Liver (tissue), 3 donors: ENCODE results near the gene EOMES.

Experiments
- CTCF ChIP-seq: fragments of 150-350 bp; IDR thresholded peaks from 2 replicates; pipeline ENCODE4 v1.5.1; 2017; ENCODE audit warnings: improper control_type of control experiment, low read depth, low read length; ENCODE audit not compliant: missing input control
- EGR1 ChIP-seq, 2 donors: IDR thresholded peaks; 2 replicates each; pipeline ENCODE4 v1.6.1; 2016 to 2018; ENCODE audit warnings: antibody characterized with exemption in 2 of 2, low read depth in 2 of 2
- GABPA ChIP-seq, 2 donors: IDR thresholded peaks in 1 of 2; conservative IDR thresholded peaks in 1 of 2; 2 replicates each; pipeline ENCODE4 v1.6.1; 2016; ENCODE audit warnings: antibody characterized with exemption in 2 of 2, mild to moderate bottlenecking in 1 of 2, moderate library complexity in 1 of 2
- HNF4G ChIP-seq: IDR thresholded peaks from 2 replicates; pipeline ENCODE4 v1.6.1; 2016; ENCODE audit warnings: antibody characterized with exemption
- JUND ChIP-seq, 2 donors: IDR thresholded peaks; 2 replicates each; pipeline ENCODE4 v1.6.1; 2016; ENCODE audit warnings: antibody characterized with exemption in 2 of 2
- REST ChIP-seq: IDR thresholded peaks from 2 replicates; pipeline ENCODE4 v1.6.1; 2016; ENCODE audit warnings: antibody characterized with exemption, mild to moderate bottlenecking
- RXRA ChIP-seq, 2 donors: IDR thresholded peaks; 2 replicates each; pipeline ENCODE4 v1.6.1; 2017 to 2018; ENCODE audit warnings: antibody characterized with exemption in 2 of 2, mild to moderate bottlenecking in 1 of 2
- SP1 ChIP-seq: IDR thresholded peaks from 2 replicates; pipeline ENCODE4 v1.6.1; 2018; ENCODE audit warnings: antibody characterized with exemption, mild to moderate bottlenecking
- TAF1 ChIP-seq: conservative IDR thresholded peaks from 2 replicates; pipeline ENCODE4 v1.6.1; 2016; ENCODE audit warnings: antibody characterized with exemption, mild to moderate bottlenecking
- YY1 ChIP-seq: IDR thresholded peaks from 2 replicates; pipeline ENCODE4 v1.6.1; 2016; ENCODE audit warnings: antibody characterized with exemption, mild to moderate bottlenecking
- TF ChIP-seq, protein P1 (sequence below): IDR thresholded peaks from 2 replicates; pipeline ENCODE4 v1.6.1; 2016; ENCODE audit warnings: antibody characterized with exemption
- donor health status: healthy.
- donor health status: healthy.

DNA sequence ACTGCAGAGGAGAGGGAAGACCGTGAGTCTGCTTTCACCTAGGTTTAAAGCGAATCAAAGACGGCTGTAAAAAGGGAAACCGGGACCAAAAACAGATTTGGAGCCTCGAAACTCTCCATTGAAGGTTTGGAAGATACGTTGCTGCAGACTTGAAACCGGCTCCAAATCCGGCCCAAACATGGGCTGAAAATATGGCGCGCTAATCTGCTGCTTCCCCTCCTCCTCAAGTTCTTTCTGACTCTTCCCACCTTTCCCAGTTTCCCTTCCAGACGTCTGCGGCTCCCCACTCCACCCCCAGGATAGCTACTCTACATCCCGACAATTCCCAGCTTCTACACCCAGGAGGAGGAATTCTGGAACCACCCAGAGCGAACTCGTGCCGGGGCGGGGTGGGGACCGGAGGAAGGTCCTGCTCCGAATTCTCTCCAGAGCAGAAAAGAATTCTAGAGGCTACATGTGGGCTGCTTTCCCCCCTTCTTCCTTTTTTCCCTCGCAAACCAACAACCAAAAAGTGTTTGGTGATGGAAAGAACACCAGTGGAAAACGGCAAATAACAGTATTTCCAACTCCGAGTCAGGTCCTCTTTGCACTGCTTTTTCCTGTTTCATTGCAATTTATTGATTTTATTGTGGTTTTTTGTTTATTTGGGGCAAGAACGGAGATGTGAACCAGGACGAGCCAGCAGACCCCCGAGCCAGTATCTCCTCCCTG lies 8.5 kb downstream of the EOMES start:
- TF ChIP-seq CTCF: no peak
- TF ChIP-seq JUND (IDR thresholded peaks at IDR 0.05): no peak
- no peak for TF ChIP-seq HNF4G
- TF ChIP-seq TAF1: no peak
- TF ChIP-seq RXRA (IDR thresholded peaks at IDR 0.05): no peak
- no peak for TF ChIP-seq EGR1 (IDR thresholded peaks at IDR 0.05; ENCODE audit: low read depth in 2 of 2)
- TF ChIP-seq, protein P1, sequence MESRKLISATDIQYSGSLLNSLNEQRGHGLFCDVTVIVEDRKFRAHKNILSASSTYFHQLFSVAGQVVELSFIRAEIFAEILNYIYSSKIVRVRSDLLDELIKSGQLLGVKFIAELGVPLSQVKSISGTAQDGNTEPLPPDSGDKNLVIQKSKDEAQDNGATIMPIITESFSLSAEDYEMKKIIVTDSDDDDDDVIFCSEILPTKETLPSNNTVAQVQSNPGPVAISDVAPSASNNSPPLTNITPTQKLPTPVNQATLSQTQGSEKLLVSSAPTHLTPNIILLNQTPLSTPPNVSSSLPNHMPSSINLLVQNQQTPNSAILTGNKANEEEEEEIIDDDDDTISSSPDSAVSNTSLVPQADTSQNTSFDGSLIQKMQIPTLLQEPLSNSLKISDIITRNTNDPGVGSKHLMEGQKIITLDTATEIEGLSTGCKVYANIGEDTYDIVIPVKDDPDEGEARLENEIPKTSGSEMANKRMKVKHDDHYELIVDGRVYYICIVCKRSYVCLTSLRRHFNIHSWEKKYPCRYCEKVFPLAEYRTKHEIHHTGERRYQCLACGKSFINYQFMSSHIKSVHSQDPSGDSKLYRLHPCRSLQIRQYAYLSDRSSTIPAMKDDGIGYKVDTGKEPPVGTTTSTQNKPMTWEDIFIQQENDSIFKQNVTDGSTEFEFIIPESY: no peak
- TF ChIP-seq YY1: no peak
- TF ChIP-seq GABPA (IDR thresholded peaks at IDR 0.05 in 1 of 2, conservative IDR thresholded peaks at IDR 0.05 in 1 of 2): no peak
- TF ChIP-seq SP1: no peak
- TF ChIP-seq REST: no peak
